ENCODE results near the gene OBI1.

Gene OBI1, protein sequence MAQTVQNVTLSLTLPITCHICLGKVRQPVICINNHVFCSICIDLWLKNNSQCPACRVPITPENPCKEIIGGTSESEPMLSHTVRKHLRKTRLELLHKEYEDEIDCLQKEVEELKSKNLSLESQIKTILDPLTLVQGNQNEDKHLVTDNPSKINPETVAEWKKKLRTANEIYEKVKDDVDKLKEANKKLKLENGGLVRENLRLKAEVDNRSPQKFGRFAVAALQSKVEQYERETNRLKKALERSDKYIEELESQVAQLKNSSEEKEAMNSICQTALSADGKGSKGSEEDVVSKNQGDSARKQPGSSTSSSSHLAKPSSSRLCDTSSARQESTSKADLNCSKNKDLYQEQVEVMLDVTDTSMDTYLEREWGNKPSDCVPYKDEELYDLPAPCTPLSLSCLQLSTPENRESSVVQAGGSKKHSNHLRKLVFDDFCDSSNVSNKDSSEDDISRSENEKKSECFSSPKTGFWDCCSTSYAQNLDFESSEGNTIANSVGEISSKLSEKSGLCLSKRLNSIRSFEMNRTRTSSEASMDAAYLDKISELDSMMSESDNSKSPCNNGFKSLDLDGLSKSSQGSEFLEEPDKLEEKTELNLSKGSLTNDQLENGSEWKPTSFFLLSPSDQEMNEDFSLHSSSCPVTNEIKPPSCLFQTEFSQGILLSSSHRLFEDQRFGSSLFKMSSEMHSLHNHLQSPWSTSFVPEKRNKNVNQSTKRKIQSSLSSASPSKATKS

DNA sequence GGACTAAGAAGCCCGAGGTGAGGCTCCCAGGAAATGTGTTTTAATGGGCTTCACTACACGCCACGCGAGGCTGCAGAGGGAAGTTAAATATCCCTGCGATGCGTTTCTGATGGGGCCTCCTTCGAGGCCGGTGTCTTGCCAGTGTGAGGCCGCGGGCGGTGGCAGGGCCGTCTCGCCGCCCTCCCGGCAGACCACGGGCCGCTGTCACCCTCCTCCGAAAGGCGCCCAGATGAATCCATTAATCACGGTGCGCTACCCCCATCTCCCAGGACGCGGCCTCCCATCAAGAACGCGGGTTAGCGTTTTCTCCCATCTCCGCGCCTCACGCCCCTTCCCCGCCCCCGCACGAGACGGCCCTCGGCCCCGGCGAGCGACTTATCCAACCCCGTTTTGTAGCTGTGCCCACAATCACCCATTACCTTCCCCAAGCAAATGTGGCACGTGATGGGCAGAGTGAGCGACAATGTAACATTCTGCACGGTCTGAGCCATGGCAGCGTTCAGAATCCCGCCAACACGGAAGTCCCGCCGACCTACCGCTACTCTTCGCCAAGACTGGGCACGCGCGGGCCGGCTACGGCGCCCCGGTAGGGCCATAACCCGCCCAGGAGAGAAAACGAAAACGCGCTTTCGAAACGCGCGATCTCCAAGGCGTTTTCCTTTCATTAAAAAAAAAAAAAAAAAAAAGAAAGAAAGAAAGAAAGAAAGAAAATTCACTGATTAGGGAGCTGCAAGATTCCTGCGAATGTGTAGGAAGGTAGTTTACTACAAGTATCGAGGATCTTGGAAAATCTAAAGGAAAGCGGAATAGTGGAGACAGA lies at the start of gene OBI1:
Gene OBI1, minus strand, starts transcription at position 526 of the 820 bp plus-strand sequence. Its CDS starts 35 bp downstream, at position 491.
- H3K27ac ChIP-seq, result peak within 1 kb of the TSS; percentile 91
- H3K4me3 ChIP-seq (ENCODE audit: low read depth, low read length), result peak within 1 kb of the TSS; percentile 89
- H3K9me3 ChIP-seq (ENCODE audit: severe bottlenecking), result no peaks in the 10 kb centered on the region
- DNase-seq, result peak; percentile 79
- no peaks in the 10 kb centered on the region for H3K27me3 ChIP-seq (ENCODE audit: insufficient read depth, low read depth, severe bottlenecking)
- H3K36me3 ChIP-seq, result no peaks in the 10 kb centered on the region
- TF ChIP-seq, protein P1, sequence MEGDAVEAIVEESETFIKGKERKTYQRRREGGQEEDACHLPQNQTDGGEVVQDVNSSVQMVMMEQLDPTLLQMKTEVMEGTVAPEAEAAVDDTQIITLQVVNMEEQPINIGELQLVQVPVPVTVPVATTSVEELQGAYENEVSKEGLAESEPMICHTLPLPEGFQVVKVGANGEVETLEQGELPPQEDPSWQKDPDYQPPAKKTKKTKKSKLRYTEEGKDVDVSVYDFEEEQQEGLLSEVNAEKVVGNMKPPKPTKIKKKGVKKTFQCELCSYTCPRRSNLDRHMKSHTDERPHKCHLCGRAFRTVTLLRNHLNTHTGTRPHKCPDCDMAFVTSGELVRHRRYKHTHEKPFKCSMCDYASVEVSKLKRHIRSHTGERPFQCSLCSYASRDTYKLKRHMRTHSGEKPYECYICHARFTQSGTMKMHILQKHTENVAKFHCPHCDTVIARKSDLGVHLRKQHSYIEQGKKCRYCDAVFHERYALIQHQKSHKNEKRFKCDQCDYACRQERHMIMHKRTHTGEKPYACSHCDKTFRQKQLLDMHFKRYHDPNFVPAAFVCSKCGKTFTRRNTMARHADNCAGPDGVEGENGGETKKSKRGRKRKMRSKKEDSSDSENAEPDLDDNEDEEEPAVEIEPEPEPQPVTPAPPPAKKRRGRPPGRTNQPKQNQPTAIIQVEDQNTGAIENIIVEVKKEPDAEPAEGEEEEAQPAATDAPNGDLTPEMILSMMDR (IDR thresholded peaks at IDR 0.05; ENCODE audit: low read depth, low read length), result no peak

DNA sequence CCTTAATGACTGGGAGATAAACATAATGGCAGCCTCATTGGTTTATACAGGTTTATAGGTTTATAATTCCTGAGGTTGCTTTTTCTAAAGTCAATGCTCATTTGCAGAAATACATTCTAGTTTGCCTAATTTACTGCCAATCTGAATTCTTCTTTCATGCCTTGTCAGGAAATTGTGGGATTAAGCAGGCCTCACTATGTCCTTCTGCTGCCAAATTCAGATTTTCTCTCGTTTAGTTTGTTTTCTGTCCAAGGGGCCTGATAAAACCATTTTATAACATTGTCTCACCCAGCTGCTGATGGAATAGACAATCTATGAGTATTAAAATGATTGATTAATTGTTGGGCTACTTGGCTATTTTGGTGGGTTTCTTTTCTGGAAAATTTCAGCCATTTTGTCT lies 42.4 kb upstream of the OBI1 start:
- DNase-seq, result no peak
- no peaks in the 10 kb centered on the region for H3K36me3 ChIP-seq
- H3K9me3 ChIP-seq (ENCODE audit: severe bottlenecking), result no peaks in the 10 kb centered on the region
- TF ChIP-seq, protein P1 (IDR thresholded peaks at IDR 0.05; ENCODE audit: low read depth, low read length), result no peak
- no peak overlapping the region for H3K4me3 ChIP-seq (ENCODE audit: low read depth, low read length)
- H3K27me3 ChIP-seq (ENCODE audit: insufficient read depth, low read depth, severe bottlenecking), result no peaks in the 10 kb centered on the region
- H3K27ac ChIP-seq, result no peak overlapping the region

DNA sequence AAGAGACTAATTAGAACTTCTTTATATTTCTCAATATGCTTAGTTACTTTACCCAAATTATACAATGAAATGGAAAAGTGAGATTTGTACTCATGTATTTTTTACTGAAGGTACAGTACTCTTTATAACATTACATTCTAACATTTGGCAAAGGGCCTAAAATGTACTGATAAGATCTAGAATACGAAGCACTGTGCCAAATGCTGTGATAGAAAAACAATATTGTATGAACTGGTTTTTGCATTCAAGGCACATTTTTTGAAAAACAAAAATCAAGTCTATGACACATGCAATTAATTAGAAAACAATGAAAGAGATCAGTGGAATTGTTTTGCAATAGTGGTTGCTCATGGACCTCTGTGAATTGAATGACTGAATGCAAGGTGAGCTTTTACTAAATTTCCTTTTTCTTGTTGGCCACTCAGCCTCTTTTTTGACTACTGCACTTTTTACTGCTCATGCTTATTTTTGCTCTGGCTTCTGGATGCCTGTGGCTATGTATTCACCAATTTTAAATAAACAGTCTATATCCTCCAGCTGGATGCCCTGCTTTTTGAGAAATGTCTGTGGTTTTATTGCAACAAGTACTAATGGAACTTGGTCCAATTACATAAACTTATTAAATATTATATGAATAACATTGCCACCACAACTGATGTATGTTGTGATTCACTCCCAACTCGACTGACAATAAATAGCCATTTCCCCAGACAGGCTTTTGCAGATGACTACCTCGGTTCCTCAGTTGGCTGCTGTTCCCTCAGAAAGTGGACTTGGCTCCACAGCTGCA lies 41.4 kb upstream of the OBI1 start:
- H3K4me3 ChIP-seq (ENCODE audit: low read depth, low read length), result no peak overlapping the region
- no peaks in the 10 kb centered on the region for H3K36me3 ChIP-seq
- H3K27ac ChIP-seq, result no peak overlapping the region
- TF ChIP-seq, protein P1 (IDR thresholded peaks at IDR 0.05; ENCODE audit: low read depth, low read length), result no peak
- H3K27me3 ChIP-seq (ENCODE audit: insufficient read depth, low read depth, severe bottlenecking), result no peaks in the 10 kb centered on the region
- H3K9me3 ChIP-seq (ENCODE audit: severe bottlenecking), result no peaks in the 10 kb centered on the region
- no peak for DNase-seq

DNA sequence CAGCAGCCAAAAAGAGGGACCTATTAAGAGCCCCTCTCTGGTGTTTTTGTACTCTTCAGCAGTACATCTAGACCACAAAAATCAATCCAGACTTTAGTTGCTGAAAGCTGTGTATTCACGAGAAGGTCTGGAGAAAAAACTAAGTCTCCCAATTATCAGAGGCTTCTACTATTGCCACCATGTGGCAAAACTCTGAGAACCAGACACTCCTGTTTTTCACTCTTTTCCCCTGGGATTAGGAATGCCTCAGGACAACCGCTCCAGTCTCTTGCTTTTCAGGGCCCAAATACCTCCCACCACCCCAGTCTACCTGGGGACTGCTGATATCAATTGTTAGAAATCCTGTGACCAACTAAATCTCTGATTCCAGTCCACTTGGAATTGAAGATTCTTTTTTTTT lies 30.1 kb upstream of the OBI1 start:
- Histone ChIP-seq H3K9me3 (ENCODE audit: severe bottlenecking) (no peaks in the 10 kb centered on the region), H3K27me3 (ENCODE audit: insufficient read depth, low read depth, severe bottlenecking) (no peaks in the 10 kb centered on the region), H3K27ac (no peak overlapping the region), H3K36me3 (no peaks in the 10 kb centered on the region), H3K4me3 (ENCODE audit: low read depth, low read length) (no peak overlapping the region)
- TF ChIP-seq, protein P1 (IDR thresholded peaks at IDR 0.05; ENCODE audit: low read depth, low read length), result no peak
- DNase-seq, result no peak

DNA sequence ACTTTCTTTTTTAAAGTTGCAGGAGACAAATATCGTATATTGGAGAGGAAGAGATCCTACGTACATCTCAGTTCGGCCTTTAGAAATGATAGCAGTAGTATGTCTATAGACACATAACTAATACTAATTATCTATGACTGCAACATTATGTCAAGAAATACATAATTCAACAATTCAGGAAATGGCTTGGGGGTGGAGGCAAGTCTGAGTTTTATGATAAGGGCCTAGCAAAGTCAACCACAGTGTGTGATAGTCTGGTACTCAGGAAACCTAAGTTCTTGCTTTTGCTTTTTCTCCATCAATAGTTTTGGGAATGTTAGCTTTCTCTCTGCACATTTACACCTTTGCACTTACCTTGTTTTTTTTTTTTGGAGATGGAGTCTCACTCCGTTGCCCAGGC lies 27.5 kb upstream of the OBI1 start:
- Histone ChIP-seq H3K27me3 (ENCODE audit: insufficient read depth, low read depth, severe bottlenecking) (no peaks in the 10 kb centered on the region), H3K9me3 (ENCODE audit: severe bottlenecking) (no peaks in the 10 kb centered on the region), H3K4me3 (ENCODE audit: low read depth, low read length) (no peak overlapping the region), H3K36me3 (no peaks in the 10 kb centered on the region), H3K27ac (no peak overlapping the region)
- DNase-seq, result no peak
- TF ChIP-seq, protein P1 (IDR thresholded peaks at IDR 0.05; ENCODE audit: low read depth, low read length), result no peak
